Astrocyte (in vitro differentiated cells and primary cell): Measurements from ENCODE around the gene GFPT2.

Experiments
- EZH2 ChIP-seq: IDR thresholded peaks from 2 replicates; pipeline ENCODE4 v1.6.1; 2012; ENCODE audit warnings: mild to moderate bottlenecking, low read length, inconsistent platforms; ENCODE audit not compliant: insufficient read depth
- TF ChIP-seq, protein P1 (sequence below): IDR thresholded peaks from 2 replicates; pipeline ENCODE4 v1.5.1; 2011; ENCODE audit warnings: low read depth, mild to moderate bottlenecking, inconsistent platforms, low read length, moderate library complexity; ENCODE audit not compliant: insufficient read depth

DNA sequence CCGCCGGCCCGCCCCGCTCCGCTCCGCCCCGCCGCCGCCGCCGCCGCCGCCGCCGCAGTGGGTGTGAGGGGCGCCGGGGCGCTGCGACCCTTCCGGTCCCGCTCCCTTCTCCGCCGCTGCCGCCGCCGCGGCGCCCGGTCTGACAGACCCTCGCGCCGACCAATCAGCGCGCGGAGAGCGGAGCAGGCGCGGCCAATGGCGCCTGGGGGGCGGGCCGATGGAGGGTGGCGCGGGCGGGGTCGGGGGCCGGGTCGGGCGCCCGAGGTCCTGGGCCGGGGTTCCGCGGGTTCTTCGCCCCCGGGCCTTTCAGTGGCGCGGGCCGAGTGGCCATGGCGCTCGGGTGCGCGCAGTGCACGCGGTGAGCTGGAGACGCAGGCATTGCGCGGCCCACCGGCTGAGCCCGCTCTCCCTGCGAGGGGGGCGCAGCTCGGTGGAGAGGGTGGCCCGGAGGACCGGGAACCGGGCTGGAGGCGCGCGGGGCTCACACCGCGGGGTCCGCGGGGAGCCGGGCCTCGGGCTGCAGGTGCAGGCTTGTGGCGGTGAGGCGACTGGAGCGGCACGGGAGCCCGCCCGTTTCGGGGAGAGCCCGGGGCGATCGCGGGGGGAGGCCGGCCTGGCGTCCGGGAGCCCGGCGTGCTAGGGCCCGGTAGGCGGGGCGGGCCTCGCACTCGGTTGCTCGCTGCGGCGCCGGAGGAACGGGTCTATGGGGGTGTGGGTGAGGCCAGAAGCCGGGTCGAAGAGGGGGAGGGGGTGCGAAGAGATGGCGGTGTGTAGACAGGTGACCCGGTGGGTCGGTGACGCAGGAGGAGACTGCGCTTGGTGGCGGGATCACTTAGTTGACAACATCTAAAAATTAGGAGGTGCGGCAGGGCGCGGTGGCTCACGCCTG lies 60.9 kb downstream of the GFPT2 start, which contains the start of gene MAPK9:
- TF ChIP-seq, protein P1, sequence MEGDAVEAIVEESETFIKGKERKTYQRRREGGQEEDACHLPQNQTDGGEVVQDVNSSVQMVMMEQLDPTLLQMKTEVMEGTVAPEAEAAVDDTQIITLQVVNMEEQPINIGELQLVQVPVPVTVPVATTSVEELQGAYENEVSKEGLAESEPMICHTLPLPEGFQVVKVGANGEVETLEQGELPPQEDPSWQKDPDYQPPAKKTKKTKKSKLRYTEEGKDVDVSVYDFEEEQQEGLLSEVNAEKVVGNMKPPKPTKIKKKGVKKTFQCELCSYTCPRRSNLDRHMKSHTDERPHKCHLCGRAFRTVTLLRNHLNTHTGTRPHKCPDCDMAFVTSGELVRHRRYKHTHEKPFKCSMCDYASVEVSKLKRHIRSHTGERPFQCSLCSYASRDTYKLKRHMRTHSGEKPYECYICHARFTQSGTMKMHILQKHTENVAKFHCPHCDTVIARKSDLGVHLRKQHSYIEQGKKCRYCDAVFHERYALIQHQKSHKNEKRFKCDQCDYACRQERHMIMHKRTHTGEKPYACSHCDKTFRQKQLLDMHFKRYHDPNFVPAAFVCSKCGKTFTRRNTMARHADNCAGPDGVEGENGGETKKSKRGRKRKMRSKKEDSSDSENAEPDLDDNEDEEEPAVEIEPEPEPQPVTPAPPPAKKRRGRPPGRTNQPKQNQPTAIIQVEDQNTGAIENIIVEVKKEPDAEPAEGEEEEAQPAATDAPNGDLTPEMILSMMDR: no peak
- no peak for TF ChIP-seq EZH2
